Smooth muscle cell (in vitro differentiated cells): ENCODE results near the gene POGLUT2. TPM values are rescaled to one million over a fixed set of nuclear protein-coding genes. Genes with fewer than 3 reads are reported as not detected.
A peak's percentile ranks its signal among the peaks of the same experiment; 100 is the strongest.

Experiments
- DNase-seq: peaks from one replicate; lab custom pipeline; 2025; ENCODE audit not compliant: unreplicated experiment; lab: John Stamatoyannopoulos, UW
- H2AFZ ChIP-seq: fragments of 200-600 bp; sonication (generic); 2 replicates; pipeline ENCODE4 v1.6.0; 2016; ENCODE audit warnings: antibody characterized with exemption, low read depth, mild to moderate bottlenecking
- H3F3A ChIP-seq: fragments of 200-600 bp; sonication (generic); 2 replicates; pipeline ENCODE4 v1.6.0; 2017; ENCODE audit warnings: antibody characterized with exemption, low read depth
- H3K27ac ChIP-seq: fragments of 200-600 bp; sonication (generic); 2 replicates; pipeline ENCODE4 v1.5.1; 2016; ENCODE audit warnings: low read depth, mild to moderate bottlenecking
- H3K27me3 ChIP-seq: fragments of 200-600 bp; sonication (generic); 2 replicates; pipeline ENCODE4 v1.6.1; 2016; ENCODE audit warnings: low read depth, mild to moderate bottlenecking
- H3K36me3 ChIP-seq: fragments of 200-600 bp; sonication (generic); 2 replicates; pipeline ENCODE4 v1.5.1; 2016; ENCODE audit warnings: low read depth
- H3K4me1 ChIP-seq: fragments of 200-600 bp; sonication (generic); 2 replicates; pipeline ENCODE4 v1.5.1; 2016; ENCODE audit warnings: low read depth
- H3K4me2 ChIP-seq: fragments of 200-600 bp; sonication (generic); 2 replicates; pipeline ENCODE4 v1.6.0; 2016; ENCODE audit warnings: mild to moderate bottlenecking
- H3K4me3 ChIP-seq: fragments of 200-600 bp; sonication (generic); 2 replicates; pipeline ENCODE4 v1.5.1; 2016; ENCODE audit warnings: mild to moderate bottlenecking
- H3K79me2 ChIP-seq: fragments of 200-600 bp; sonication (generic); 2 replicates; pipeline ENCODE4 v1.6.0; 2016; ENCODE audit warnings: low read depth, mild to moderate bottlenecking
- H3K9ac ChIP-seq: fragments of 200-600 bp; sonication (generic); 2 replicates; pipeline ENCODE4 v1.6.0; 2016; ENCODE audit warnings: low read depth
- H3K9me3 ChIP-seq: fragments of 200-600 bp; sonication (generic); replicated peaks from 2 replicates; pipeline ENCODE4 v1.5.1; 2016; ENCODE audit warnings: low read depth
- H4K20me1 ChIP-seq: fragments of 200-600 bp; sonication (generic); 2 replicates; pipeline ENCODE4 v1.6.0; 2016; ENCODE audit warnings: low read depth
- CTCF ChIP-seq: fragments of 200-600 bp; sonication (generic); IDR thresholded peaks from 2 replicates; pipeline ENCODE4 v1.5.1; 2017; ENCODE audit warnings: borderline replicate concordance, mild to moderate bottlenecking, antibody characterized with exemption; ENCODE audit not compliant: insufficient read depth, poor library complexity, severe bottlenecking
- WGBS: methylation state at CpG from one replicate; pipeline ENCODE4 v1.1.7; 2016; ENCODE audit warnings: low lambda C conversion rate; 5-methylcytosine and 5-hydroxymethylcytosine counted together
- polyA plus RNA-seq: library from polyadenylated mRNA; unstranded; fragments of >200 nt; fragmentation: Nextera tagmentation; extraction: Ambion mirVana; gene quantifications from 2 replicates; pipeline ENCODE4 v1.2.1, GENCODE V29; 2016
- total RNA-seq: library from RNA; depleted of rRNA; stranded (reverse); fragments of >200 nt; gene quantifications from 2 replicates; pipeline ENCODE4 v1.2.3, GENCODE V29; 2014

POGLUT2 gene
- total and polyA plus RNA-seq, 2 experiments from 2014 or later, result 34.5 to 41.7 TPM

GRCh38 chr13:102779436-102780159 lies 19.2 kb downstream of the POGLUT2 start:
- no peaks in the 10 kb centered on the region for H3K79me2 ChIP-seq
- no peaks in the 10 kb centered on the region for H3K9me3 ChIP-seq
- no peak for DNase-seq
- H3K4me1 ChIP-seq, result no peaks in the 10 kb centered on the region
- no peaks in the 10 kb centered on the region for H3F3A ChIP-seq
- H3K27me3 ChIP-seq, result no peaks in the 10 kb centered on the region
- no peaks in the 10 kb centered on the region for H3K36me3 ChIP-seq
- no peak overlapping the region for H3K4me3 ChIP-seq
- H2AFZ ChIP-seq, result peak overlapping the region; percentile 51
- H3K27ac ChIP-seq, result no peak overlapping the region
- 47% methylated on average over 5 of the region's 5 CpGs for WGBS
- no peak overlapping the region for H3K9ac ChIP-seq
- TF ChIP-seq CTCF, result no peak
- H4K20me1 ChIP-seq, result no peaks in the 10 kb centered on the region
- no peak overlapping the region for H3K4me2 ChIP-seq

- DNase-seq, result no peak
- H3K27me3 ChIP-seq, result no peaks in the 10 kb centered on the region
- H3K4me2 ChIP-seq, result no peak overlapping the region
- H4K20me1 ChIP-seq, result no peaks in the 10 kb centered on the region
- WGBS, result 75% methylated on average over 3 of the region's 3 CpGs
- H3K27ac ChIP-seq, result no peak overlapping the region
- H3K4me3 ChIP-seq, result no peak overlapping the region
- no peaks in the 10 kb centered on the region for H3K36me3 ChIP-seq
- H3K79me2 ChIP-seq, result no peaks in the 10 kb centered on the region
- no peak overlapping the region for H3K9ac ChIP-seq
- H3F3A ChIP-seq, result no peaks in the 10 kb centered on the region
- H3K9me3 ChIP-seq, result no peaks in the 10 kb centered on the region
- no peak for TF ChIP-seq CTCF
- no peak overlapping the region for H2AFZ ChIP-seq
- H3K4me1 ChIP-seq, result peaks cover 5% of the 10 kb centered on the region
Observed at GRCh38 chr13:102777736-102778135, 21.0 kb downstream of the POGLUT2 start.

- H3K36me3 ChIP-seq, result no peaks in the 10 kb centered on the region
- H3K4me3 ChIP-seq, result no peak overlapping the region
- TF ChIP-seq CTCF, result no peak
- peaks cover 6% of the 10 kb centered on the region for H3K79me2 ChIP-seq
- H3K27ac ChIP-seq, result no peak overlapping the region
- H3K4me1 ChIP-seq, result peaks cover 10% of the 10 kb centered on the region
- H2AFZ ChIP-seq, result no peak overlapping the region
- no peaks in the 10 kb centered on the region for H4K20me1 ChIP-seq
- DNase-seq, result no peak
- H3K27me3 ChIP-seq, result no peaks in the 10 kb centered on the region
- H3F3A ChIP-seq, result no peaks in the 10 kb centered on the region
- 95% methylated on average over 2 of the region's 2 CpGs for WGBS
- H3K9me3 ChIP-seq, result no peaks in the 10 kb centered on the region
- no peak overlapping the region for H3K9ac ChIP-seq
- H3K4me2 ChIP-seq, result no peak overlapping the region
Observed at GRCh38 chr13:102776271-102776670, 22.5 kb downstream of the POGLUT2 start.
